Thymus (tissue), 11 donors: ENCODE data around the gene PLXNA4. TPM values are rescaled to one million over a fixed set of nuclear protein-coding genes. Genes with fewer than 3 reads are reported as not detected.

ENCODE experiments used
- DNase-seq, 9 donors: peaks; one replicate each; pipeline ENCODE4 v3.0.0-alpha.2; 2013; ENCODE audit warnings: low spot score in 9 of 9, low read depth in 6 of 9, missing footprints in 1 of 9
- H3K27ac ChIP-seq, 2 donors: one replicate each; pipeline ENCODE4 v1.5.1; 2013; ENCODE audit warnings: control low read depth in 1 of 2, low read depth in 1 of 2, low read length in 1 of 2, mild to moderate bottlenecking in 1 of 2, moderate library complexity in 1 of 2
- H3K27me3 ChIP-seq, 2 donors: one replicate each; pipeline ENCODE4 v1.5.1; 2013; ENCODE audit warnings: low read length in 1 of 2; ENCODE audit not compliant: control insufficient read depth in 2 of 2, insufficient read depth in 1 of 2
- H3K36me3 ChIP-seq, 2 donors: one replicate each; pipeline ENCODE4 v1.5.1; 2013; ENCODE audit warnings: low read length in 1 of 2, mild to moderate bottlenecking in 1 of 2, moderate library complexity in 1 of 2; ENCODE audit not compliant: control insufficient read depth in 2 of 2, insufficient read depth in 2 of 2
- H3K4me1 ChIP-seq, 2 donors: one replicate each; pipeline ENCODE4 v1.5.1; 2013; ENCODE audit warnings: low read length in 2 of 2; ENCODE audit not compliant: control insufficient read depth in 2 of 2, insufficient read depth in 2 of 2
- H3K4me3 ChIP-seq, 2 donors: one replicate each; pipeline ENCODE4 v1.5.1; 2013; ENCODE audit warnings: low read length in 2 of 2, control low read depth in 1 of 2, mild to moderate bottlenecking in 1 of 2
- H3K9me3 ChIP-seq, 2 donors: one replicate each; pipeline ENCODE4 v1.5.1; 2013; ENCODE audit warnings: low read length in 1 of 2, mild to moderate bottlenecking in 1 of 2; ENCODE audit not compliant: control insufficient read depth in 2 of 2, insufficient read depth in 1 of 2
- WGBS: extraction: QIAGEN DNeasy Blood & Tissue Kit; methylation state at CpG from one replicate; pipeline ENCODE4 v1.1.7; 2013; 5-methylcytosine and 5-hydroxymethylcytosine counted together
- polyA plus RNA-seq: library from polyadenylated mRNA; stranded (reverse); fragments of 200-250 nt; gene quantifications from one replicate; pipeline ENCODE4 v1.2.3, GENCODE V29; 2013
- total RNA-seq: library from RNA; stranded (reverse); fragments of 120-200 nt; gene quantifications from one replicate; pipeline ENCODE4 v1.2.4, GENCODE V29; 2013
- donor health status: healthy.

Gene PLXNA4
- total and polyA plus RNA-seq, 2 donors: 0.21 to 0.66 TPM

DNA sequence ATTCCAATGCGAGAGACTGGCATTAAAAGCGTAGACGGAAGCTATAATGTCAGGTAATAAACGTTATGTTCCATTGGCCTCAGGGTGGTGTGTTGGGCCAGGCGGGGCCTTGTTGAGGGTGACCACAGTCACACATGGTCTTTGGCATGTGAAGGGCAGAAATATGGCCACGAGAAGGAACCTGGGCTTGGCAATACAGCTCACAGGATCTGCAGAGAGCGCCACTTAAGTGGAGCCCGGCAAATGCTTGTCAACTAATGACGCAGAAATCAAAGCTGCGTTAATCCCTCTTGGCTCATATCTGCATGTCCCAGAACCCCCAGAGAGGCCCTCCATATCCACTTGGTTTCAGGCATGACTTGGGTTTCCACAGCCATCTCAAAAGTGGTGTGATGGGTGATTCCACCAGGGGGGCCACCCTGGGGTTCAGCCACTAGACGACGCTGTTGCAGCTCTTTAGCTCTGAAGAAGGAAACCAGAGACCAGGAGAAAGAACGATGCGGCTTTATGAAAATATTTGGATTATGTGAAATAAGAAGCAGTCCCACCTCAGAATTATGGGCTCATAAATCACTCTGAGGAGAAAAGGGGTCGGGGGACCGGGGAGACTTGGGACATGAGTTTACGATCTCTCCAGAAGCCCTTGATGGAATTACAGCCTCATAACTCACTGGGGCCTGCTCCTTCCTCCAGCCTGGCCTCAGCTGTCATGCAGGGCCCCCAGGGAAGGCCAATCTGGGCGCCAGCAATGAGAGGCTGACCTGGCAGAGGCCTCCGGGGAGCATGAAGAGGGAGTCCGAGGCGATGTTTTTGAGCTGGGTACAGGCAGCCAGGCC, 462.5 kb downstream of the PLXNA4 start:
- H3K4me3 ChIP-seq: no peak overlapping the region
- H3K36me3 ChIP-seq: no peaks in the 10 kb centered on the region
- no peak overlapping the region for H3K27ac ChIP-seq
- no peaks in the 10 kb centered on the region for H3K4me1 ChIP-seq
- no peaks in the 10 kb centered on the region for H3K27me3 ChIP-seq
- 81% methylated on average over 21 of the region's 21 CpGs for WGBS
- no peak for DNase-seq
- H3K9me3 ChIP-seq: no peaks in the 10 kb centered on the region

DNA sequence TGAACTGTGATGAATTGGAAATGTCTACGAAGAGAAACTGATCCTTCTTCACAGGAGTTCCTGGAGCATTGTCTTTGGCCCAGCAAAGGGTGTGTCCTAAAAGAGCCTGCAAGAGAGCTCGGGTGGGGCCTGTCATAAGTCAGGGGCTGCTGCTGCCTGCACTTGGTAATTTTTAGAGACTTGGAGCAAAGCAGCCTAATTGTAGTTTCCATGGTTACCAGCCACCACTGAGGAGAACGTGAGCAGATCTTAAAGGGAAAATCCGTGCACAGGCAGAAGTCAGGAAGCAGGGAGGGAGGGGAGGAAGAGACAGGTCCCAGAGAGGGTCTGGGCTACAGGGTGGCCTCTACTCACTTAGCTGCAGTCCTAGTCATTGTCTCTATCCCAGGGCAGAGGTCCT, 463.6 kb downstream of the PLXNA4 start:
- 62% methylated on average over 4 of the region's 4 CpGs for WGBS
- no peaks in the 10 kb centered on the region for H3K9me3 ChIP-seq
- H3K4me3 ChIP-seq: no peak overlapping the region
- no peaks in the 10 kb centered on the region for H3K4me1 ChIP-seq
- H3K27me3 ChIP-seq: no peaks in the 10 kb centered on the region
- H3K36me3 ChIP-seq: no peaks in the 10 kb centered on the region
- no peak overlapping the region for H3K27ac ChIP-seq
- no peak for DNase-seq

DNA sequence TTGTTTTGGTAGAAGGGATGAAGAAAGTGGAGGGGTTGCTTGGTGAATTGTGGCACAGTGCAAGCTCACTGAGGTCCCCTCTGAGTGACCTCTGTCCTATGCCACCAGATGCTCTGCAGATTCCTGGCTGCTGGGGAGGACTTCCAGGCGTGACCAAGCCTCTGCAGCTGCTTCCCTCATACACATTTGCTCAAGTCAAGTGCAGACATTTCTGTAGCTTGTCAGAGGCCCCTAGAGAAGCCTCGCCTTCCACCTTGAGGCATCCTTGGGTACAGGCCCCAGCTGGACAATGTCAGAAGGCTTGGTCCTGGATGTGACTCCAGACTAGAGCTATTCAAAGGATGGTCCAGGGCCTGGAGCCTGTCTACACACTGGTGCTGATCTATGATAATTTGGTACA, 464.2 kb downstream of the PLXNA4 start:
- Histone ChIP-seq H3K36me3 (no peaks in the 10 kb centered on the region), H3K27me3 (no peaks in the 10 kb centered on the region), H3K27ac (no peak overlapping the region), H3K4me3 (no peak overlapping the region), H3K4me1 (no peaks in the 10 kb centered on the region), H3K9me3 (no peaks in the 10 kb centered on the region)
- WGBS: 86% methylated on average over 2 of the region's 2 CpGs
- no peak for DNase-seq

DNA sequence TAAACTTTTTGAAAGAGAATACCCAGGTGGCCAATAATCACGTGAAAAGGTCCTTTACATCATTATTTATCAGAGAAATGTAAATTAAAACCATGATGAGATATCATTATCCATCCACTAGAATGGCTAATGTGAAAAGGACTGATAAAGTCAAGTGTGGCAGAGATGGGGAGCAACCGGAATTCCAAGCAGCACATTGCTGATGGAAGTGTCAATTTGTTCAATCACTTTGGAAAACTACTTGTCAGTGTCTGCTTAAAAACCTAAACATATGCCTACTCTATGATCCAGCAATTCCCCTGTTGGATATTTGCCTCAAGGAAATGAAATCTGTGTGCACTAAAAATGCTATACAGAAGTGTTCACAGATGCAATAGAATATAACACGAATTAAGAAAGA, 465.6 kb downstream of the PLXNA4 start:
- WGBS: 83% methylated on average over 3 of the region's 3 CpGs
- no peaks in the 10 kb centered on the region for H3K9me3 ChIP-seq
- no peaks in the 10 kb centered on the region for H3K27me3 ChIP-seq
- H3K4me1 ChIP-seq: no peaks in the 10 kb centered on the region
- no peaks in the 10 kb centered on the region for H3K36me3 ChIP-seq
- H3K4me3 ChIP-seq: no peak overlapping the region
- no peak overlapping the region for H3K27ac ChIP-seq
- DNase-seq: no peak

- WGBS: no CpG with 5 or more reads among the region's 1 CpG
- no peak for DNase-seq
- H3K27me3 ChIP-seq: no peaks in the 10 kb centered on the region
- H3K9me3 ChIP-seq: no peaks in the 10 kb centered on the region
- H3K27ac ChIP-seq: no peak overlapping the region
- no peak overlapping the region for H3K4me3 ChIP-seq
- H3K4me1 ChIP-seq: no peaks in the 10 kb centered on the region
- H3K36me3 ChIP-seq: no peaks in the 10 kb centered on the region
Measured at GRCh38 chr7:132109769-132110168, 466.5 kb downstream of the PLXNA4 start.

GRCh38 chr7:132108563-132108962, 467.7 kb downstream of the PLXNA4 start:
- Histone ChIP-seq H3K36me3 (no peaks in the 10 kb centered on the region), H3K27me3 (no peaks in the 10 kb centered on the region), H3K27ac (no peak overlapping the region), H3K9me3 (no peaks in the 10 kb centered on the region), H3K4me1 (no peaks in the 10 kb centered on the region), H3K4me3 (no peak overlapping the region)
- WGBS: 42% methylated on average over 4 of the region's 4 CpGs
- DNase-seq: no peak

DNA sequence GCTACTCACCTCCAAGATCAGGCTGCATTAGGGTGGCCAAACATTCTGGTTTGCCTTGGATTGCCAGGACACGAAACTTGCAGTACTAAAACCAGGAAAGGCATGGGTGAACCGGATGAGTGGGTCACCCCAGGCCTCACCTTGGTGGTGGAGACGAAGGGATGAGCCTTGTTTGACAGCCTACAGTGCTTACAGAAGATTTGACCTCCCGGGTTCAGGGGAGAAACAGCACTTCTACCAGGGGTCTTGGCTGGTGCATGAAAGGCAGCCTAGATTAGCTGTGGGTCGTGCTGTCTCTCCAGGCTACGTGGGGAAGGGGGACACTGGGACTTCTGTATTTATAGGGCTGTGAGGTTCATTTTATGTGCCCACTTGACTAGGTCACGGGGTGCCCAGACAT, 469.8 kb downstream of the PLXNA4 start:
- no peaks in the 10 kb centered on the region for H3K4me1 ChIP-seq

DNA sequence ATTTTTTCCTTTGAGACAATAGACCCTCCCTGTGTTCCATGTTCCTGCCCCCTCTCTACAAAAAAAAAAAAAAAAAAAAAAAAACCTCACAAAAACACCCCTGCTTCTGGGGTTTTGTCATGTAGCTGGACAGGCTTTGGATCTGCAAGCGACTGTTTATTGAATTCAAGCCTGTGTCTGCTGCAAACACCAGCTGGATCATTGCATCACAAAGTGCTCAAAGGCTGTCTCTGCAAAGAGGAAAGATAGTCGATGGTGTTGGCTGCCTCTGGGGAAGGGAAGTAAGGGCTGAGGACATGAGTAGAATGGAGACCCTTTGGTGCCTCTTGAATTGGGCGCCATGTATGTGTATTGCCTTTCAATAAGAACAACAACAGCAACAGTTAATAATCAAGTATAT, 471.2 kb downstream of the PLXNA4 start:
- no peak for DNase-seq
- H3K27me3 ChIP-seq: no peaks in the 10 kb centered on the region
- H3K9me3 ChIP-seq: no peaks in the 10 kb centered on the region
- H3K27ac ChIP-seq: no peak overlapping the region
- H3K4me1 ChIP-seq: no peaks in the 10 kb centered on the region
- WGBS: 86% methylated on average over 3 of the region's 3 CpGs
- no peak overlapping the region for H3K4me3 ChIP-seq
- no peaks in the 10 kb centered on the region for H3K36me3 ChIP-seq

More for the DNA sequence above, 469.8 kb downstream of the PLXNA4 start:
- Histone ChIP-seq H3K36me3 (no peaks in the 10 kb centered on the region), H3K9me3 (no peaks in the 10 kb centered on the region), H3K27me3 (no peaks in the 10 kb centered on the region), H3K4me3 (no peak overlapping the region), H3K27ac (no peak overlapping the region)
- DNase-seq: no peak
- 85% methylated on average over 7 of the region's 7 CpGs for WGBS

GRCh38 chr7:132103718-132104117, 472.6 kb downstream of the PLXNA4 start:
- DNase-seq: no peak
- Histone ChIP-seq H3K27ac (no peak overlapping the region), H3K9me3 (no peaks in the 10 kb centered on the region), H3K4me3 (no peak overlapping the region), H3K4me1 (no peaks in the 10 kb centered on the region), H3K27me3 (no peaks in the 10 kb centered on the region), H3K36me3 (no peaks in the 10 kb centered on the region)
- 93% methylated on average over 3 of the region's 3 CpGs for WGBS
